ENCODE results near the gene DAB2IP. TPM values are rescaled to one million over a fixed set of nuclear protein-coding genes. Genes with fewer than 3 reads are reported as not detected.
"Not testable (repeated sequence)": the region's sequence is repeated elsewhere in the genome, so short reads cannot be mapped to it uniquely, and the experiment has no call there.

DAB2IP gene
- total RNA-seq, 3 donors from 2014 or later = 109 to 157 (median 111) TPM

DNA sequence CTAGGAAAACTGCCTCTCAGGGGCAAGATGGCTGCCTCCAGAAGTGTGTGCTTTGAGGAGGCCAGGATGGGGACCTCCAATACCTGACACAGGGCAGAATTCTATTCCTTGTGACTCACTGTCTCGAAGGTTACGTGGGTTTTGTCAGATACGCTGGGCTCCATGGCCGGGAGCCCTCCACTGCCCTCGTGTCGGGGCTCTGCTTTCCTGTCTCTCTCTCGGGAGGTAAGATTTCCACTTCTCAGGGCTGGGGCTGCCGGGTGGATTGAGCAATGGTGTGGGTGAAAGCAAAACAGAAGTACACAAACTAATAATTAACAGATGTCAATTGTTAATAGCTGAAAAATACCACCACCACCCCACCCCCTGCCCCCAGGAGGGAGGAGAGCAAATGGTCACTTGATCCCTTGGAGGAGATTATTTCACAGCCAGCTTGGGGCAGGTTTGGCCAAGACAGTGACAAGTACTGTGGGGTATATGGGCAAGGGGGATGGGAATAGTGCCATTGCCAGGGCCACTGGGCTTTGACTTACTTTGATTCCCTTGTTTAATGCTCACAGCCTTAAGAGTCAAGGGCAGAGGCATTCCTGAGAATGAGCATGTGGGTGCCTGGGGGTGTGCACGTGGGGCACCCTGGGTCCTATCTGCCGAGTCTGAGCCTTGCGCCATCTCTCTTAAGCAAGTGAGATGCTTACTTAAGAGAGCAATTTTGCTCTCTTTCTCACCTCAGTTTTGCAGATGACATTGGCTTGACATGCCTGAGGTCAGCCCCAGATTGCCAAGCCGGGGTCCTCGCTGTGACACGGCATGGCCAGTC, 28.8 kb upstream of the DAB2IP start:
- H3K4me1 ChIP-seq (ENCODE audit: low read depth) = peaks cover 6% of the 10 kb centered on the region
- H3K9me3 ChIP-seq = no peaks in the 10 kb centered on the region
- H3K4me3 ChIP-seq = no peak overlapping the region
- DNase-seq (no peak), ATAC-seq (no peak)
- TF ChIP-seq, protein P1, sequence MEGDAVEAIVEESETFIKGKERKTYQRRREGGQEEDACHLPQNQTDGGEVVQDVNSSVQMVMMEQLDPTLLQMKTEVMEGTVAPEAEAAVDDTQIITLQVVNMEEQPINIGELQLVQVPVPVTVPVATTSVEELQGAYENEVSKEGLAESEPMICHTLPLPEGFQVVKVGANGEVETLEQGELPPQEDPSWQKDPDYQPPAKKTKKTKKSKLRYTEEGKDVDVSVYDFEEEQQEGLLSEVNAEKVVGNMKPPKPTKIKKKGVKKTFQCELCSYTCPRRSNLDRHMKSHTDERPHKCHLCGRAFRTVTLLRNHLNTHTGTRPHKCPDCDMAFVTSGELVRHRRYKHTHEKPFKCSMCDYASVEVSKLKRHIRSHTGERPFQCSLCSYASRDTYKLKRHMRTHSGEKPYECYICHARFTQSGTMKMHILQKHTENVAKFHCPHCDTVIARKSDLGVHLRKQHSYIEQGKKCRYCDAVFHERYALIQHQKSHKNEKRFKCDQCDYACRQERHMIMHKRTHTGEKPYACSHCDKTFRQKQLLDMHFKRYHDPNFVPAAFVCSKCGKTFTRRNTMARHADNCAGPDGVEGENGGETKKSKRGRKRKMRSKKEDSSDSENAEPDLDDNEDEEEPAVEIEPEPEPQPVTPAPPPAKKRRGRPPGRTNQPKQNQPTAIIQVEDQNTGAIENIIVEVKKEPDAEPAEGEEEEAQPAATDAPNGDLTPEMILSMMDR (IDR thresholded peaks at IDR 0.05) = no peak
- H3K36me3 ChIP-seq (ENCODE audit: low read depth) = no peaks in the 10 kb centered on the region
- intact Hi-C loops (cut with DNase I, micrococcal nuclease) = no loop called here

DNA sequence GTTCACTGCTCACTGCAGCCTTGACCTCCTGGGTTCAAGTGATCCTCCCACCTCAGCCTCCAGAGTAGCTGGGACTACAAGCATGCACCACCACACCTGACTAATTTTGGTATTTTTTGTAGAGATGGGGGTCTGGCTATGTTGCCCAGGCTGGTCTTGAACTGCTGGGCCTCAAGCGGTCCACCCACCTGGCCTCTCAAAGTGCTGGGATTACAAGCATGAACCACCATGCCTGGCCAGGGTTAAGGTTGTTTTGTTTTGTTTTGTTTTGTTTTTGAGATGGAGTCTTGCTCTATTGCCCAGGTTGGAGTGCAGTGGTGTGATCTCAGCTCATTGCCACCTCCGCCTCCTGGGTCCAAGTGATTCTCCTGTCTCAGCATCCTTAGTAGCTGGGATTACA, 28.0 kb upstream of the DAB2IP start:
- DNase-seq; H3K4me3 ChIP-seq; ATAC-seq; H3K4me1 ChIP-seq (ENCODE audit: low read depth); H3K9me3 ChIP-seq; H3K36me3 ChIP-seq (ENCODE audit: low read depth); intact Hi-C loops (cut with DNase I, micrococcal nuclease): not testable (repeated sequence)

DNA sequence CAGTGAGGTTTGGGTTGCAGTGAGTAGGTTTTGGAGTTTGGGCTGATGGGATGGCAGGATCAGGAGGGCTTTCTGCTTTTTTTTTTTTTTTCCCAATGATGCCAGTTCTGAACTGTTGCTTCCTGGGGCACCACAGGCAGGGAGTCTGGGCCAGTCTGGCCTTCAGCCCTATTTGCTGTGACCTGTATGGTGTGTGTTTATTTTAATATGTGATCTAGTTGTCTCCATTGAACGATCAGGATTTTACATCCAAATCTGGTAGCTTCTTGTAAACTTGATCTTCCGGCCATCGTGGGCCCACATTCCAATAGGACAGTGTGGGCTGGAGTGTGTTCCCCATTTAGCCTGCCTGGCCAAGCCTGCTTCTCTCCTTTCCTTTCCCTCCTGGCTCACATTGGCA, 25.8 kb upstream of the DAB2IP start:
- Histone ChIP-seq H3K4me1 (ENCODE audit: low read depth) (no peaks in the 10 kb centered on the region), H3K4me3 (no peak overlapping the region), H3K9me3 (no peaks in the 10 kb centered on the region), H3K36me3 (ENCODE audit: low read depth) (no peaks in the 10 kb centered on the region)
- intact Hi-C loops (cut with DNase I, micrococcal nuclease) = no loop called here
- TF ChIP-seq, protein P1 (IDR thresholded peaks at IDR 0.05) = no peak
- DNase-seq = no peak
- ATAC-seq = no peak

GRCh38 chr9:121626012-121626411, 25.4 kb upstream of the DAB2IP start:
- Histone ChIP-seq H3K4me3 (no peak overlapping the region), H3K36me3 (ENCODE audit: low read depth) (no peaks in the 10 kb centered on the region), H3K4me1 (ENCODE audit: low read depth) (no peaks in the 10 kb centered on the region), H3K9me3 (no peaks in the 10 kb centered on the region)
- TF ChIP-seq, protein P1 (IDR thresholded peaks at IDR 0.05) = no peak
- intact Hi-C loops (cut with DNase I, micrococcal nuclease) = no loop called here
- no peak for DNase-seq
- ATAC-seq = no peak

- TF ChIP-seq, protein P1 (IDR thresholded peaks at IDR 0.05) = no peak
- H3K4me1 ChIP-seq (ENCODE audit: low read depth) = no peaks in the 10 kb centered on the region
- H3K4me3 ChIP-seq = no peak overlapping the region
- intact Hi-C loops (cut with DNase I, micrococcal nuclease) = no loop called here
- DNase-seq (no peak), ATAC-seq (no peak)
- H3K9me3 ChIP-seq = no peaks in the 10 kb centered on the region
- no peaks in the 10 kb centered on the region for H3K36me3 ChIP-seq (ENCODE audit: low read depth)
These were observed 24.0 kb upstream of the DAB2IP start for GRCh38 chr9:121627427-121627826.

DNA sequence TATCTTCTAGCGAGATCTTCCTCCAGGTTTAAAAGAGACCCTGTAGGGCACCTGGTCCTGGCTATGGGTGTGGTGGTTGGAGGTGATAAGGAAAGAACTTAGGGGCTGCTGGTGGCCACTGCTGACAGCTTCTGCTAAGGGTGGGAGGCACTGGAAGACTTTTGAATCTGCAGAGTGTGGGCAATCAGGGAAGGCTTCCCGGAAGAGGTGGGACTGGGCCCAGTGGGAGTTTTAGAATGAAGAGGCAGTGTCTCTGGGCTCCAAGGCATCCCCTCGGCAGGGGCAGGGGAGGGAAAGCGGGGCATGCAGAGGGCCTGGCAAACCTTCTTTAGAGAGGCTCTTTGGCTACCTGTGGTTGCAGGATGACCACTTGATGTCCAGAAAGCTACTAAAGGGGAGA, 23.0 kb upstream of the DAB2IP start:
- DNase-seq (no peak), ATAC-seq (no peak)
- Histone ChIP-seq H3K4me3 (no peak overlapping the region), H3K36me3 (ENCODE audit: low read depth) (no peaks in the 10 kb centered on the region), H3K9me3 (no peaks in the 10 kb centered on the region), H3K4me1 (ENCODE audit: low read depth) (no peaks in the 10 kb centered on the region)
- TF ChIP-seq, protein P1 (IDR thresholded peaks at IDR 0.05) = no peak
- intact Hi-C loops (cut with DNase I, micrococcal nuclease) = no loop called here
